Measurements from ENCODE around the gene VKORC1L1.

DNA sequence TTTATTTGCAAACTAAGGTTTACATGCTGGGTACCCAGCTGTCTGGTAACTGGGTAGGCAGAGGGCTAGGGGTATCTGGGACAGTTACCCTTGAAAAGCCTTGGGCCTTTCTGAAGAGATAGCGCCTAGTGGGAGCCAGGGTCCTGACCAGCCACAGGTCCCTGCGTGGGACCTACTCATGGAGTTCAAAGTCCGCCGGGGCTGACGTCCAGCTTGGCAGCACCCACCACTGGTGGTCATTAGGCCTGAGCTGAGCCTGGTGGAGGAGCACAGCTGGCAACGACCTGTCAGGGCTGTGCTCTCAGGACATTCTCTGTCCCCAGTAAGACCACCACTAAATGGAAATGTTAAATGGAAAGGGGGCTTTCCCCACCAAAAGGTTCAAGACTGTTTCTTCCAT, 89.2 kb downstream of the VKORC1L1 start:
- TF ChIP-seq, protein P1, sequence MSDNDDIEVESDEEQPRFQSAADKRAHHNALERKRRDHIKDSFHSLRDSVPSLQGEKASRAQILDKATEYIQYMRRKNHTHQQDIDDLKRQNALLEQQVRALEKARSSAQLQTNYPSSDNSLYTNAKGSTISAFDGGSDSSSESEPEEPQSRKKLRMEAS (CRISPR knock-in tag; IDR thresholded peaks at IDR 0.05): no peak
- no peak for TF ChIP-seq SPI1 (IDR thresholded peaks at IDR 0.05; ENCODE audit: borderline replicate concordance, low read depth, low read length)
- TF ChIP-seq ZNF274 (IDR thresholded peaks at IDR 0.05; ENCODE audit: borderline replicate concordance, low read depth, low read length): no peak
- no peak for TF ChIP-seq SMARCA5 (IDR thresholded peaks at IDR 0.05)
- TF ChIP-seq POLR2A (conservative IDR thresholded peaks at IDR 0.05): no peak
- TF ChIP-seq RCOR1 (IDR thresholded peaks at IDR 0.05; ENCODE audit: borderline replicate concordance in 1 of 2, low read depth in 2 of 2, low read length in 2 of 2): no peak
- TF ChIP-seq, protein P2, sequence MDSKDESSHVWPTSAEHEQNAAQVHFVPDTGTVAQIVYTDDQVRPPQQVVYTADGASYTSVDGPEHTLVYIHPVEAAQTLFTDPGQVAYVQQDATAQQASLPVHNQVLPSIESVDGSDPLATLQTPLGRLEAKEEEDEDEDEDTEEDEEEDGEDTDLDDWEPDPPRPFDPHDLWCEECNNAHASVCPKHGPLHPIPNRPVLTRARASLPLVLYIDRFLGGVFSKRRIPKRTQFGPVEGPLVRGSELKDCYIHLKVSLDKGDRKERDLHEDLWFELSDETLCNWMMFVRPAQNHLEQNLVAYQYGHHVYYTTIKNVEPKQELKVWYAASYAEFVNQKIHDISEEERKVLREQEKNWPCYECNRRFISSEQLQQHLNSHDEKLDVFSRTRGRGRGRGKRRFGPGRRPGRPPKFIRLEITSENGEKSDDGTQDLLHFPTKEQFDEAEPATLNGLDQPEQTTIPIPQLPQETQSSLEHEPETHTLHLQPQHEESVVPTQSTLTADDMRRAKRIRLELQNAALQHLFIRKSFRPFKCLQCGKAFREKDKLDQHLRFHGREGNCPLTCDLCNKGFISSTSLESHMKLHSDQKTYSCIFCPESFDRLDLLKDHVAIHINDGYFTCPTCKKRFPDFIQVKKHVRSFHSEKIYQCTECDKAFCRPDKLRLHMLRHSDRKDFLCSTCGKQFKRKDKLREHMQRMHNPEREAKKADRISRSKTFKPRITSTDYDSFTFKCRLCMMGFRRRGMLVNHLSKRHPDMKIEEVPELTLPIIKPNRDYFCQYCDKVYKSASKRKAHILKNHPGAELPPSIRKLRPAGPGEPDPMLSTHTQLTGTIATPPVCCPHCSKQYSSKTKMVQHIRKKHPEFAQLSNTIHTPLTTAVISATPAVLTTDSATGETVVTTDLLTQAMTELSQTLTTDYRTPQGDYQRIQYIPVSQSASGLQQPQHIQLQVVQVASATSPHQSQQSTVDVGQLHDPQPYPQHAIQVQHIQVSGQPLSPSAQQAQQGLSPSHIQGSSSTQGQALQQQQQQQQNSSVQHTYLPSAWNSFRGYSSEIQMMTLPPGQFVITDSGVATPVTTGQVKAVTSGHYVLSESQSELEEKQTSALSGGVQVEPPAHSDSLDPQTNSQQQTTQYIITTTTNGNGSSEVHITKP (IDR thresholded peaks at IDR 0.05; ENCODE audit: partially characterized antibody): no peak
- TF ChIP-seq HCFC1 (IDR thresholded peaks at IDR 0.05; ENCODE audit: low read depth, low read length): no peak
- TF ChIP-seq RFX1 (IDR thresholded peaks at IDR 0.05): no peak
